Measurements from ENCODE around the gene RAD54L.
"Not testable (repeated sequence)": the region's sequence is repeated elsewhere in the genome, so short reads cannot be mapped to it uniquely, and the experiment has no call there.

The RAD54L gene

GRCh38 chr1:46247436-46248121 is at the start of gene RAD54L:
RAD54L (plus strand) TSS chr1:46247763; CDS start chr1:46248406, 643 bp downstream.
- DNase-seq (ENCODE audit: low spot score) = peak; percentile 100

- DNase-seq (ENCODE audit: low spot score) = peak; percentile 60
These were observed 49.4 kb upstream of the RAD54L start, which contains the start of gene POMGNT1 for GRCh38 chr1:46197964-46198811. POMGNT1 (minus strand) TSS chr1:46198434; CDS start chr1:46197821, 613 bp downstream.

GRCh38 chr1:46199233-46199749 is 48.3 kb upstream of the RAD54L start:
- DNase-seq (ENCODE audit: low spot score) = no peak

- no peak for DNase-seq (ENCODE audit: low spot score)
These were observed 43.7 kb upstream of the RAD54L start for GRCh38 chr1:46203738-46204405.

- no peak for DNase-seq (ENCODE audit: low spot score)
These were observed 43.2 kb upstream of the RAD54L start for GRCh38 chr1:46204406-46204742.

- DNase-seq (ENCODE audit: low spot score) = no peak
These were observed 42.4 kb upstream of the RAD54L start for GRCh38 chr1:46205141-46205540.

GRCh38 chr1:46205791-46206190 is 41.8 kb upstream of the RAD54L start:
- DNase-seq (ENCODE audit: low spot score) = peak; percentile 70

- no peak for DNase-seq (ENCODE audit: low spot score)
These were observed 41.2 kb upstream of the RAD54L start for GRCh38 chr1:46206399-46206798.

- no peak for DNase-seq (ENCODE audit: low spot score)
These were observed 37.0 kb upstream of the RAD54L start for GRCh38 chr1:46210561-46210960.

GRCh38 chr1:46211051-46211450 is 36.5 kb upstream of the RAD54L start:
- DNase-seq (ENCODE audit: low spot score) = no peak

GRCh38 chr1:46215504-46215903 is 32.1 kb upstream of the RAD54L start:
- DNase-seq (ENCODE audit: low spot score) = no peak

GRCh38 chr1:46218443-46218842 is 29.1 kb upstream of the RAD54L start:
- no peak for DNase-seq (ENCODE audit: low spot score)

GRCh38 chr1:46219551-46220520 is 27.7 kb upstream of the RAD54L start:
- no peak for DNase-seq (ENCODE audit: low spot score)

GRCh38 chr1:46220808-46221207 is 26.8 kb upstream of the RAD54L start:
- no peak for DNase-seq (ENCODE audit: low spot score)

- peak; percentile 79 for DNase-seq (ENCODE audit: low spot score)
These were observed 25.8 kb upstream of the RAD54L start for GRCh38 chr1:46221749-46222148.

GRCh38 chr1:46223055-46223454 is 24.5 kb upstream of the RAD54L start:
- DNase-seq (ENCODE audit: low spot score) = not testable (repeated sequence)

GRCh38 chr1:46223472-46223943 is 24.1 kb upstream of the RAD54L start:
- DNase-seq (ENCODE audit: low spot score) = peak; percentile 59

- no peak for DNase-seq (ENCODE audit: low spot score)
These were observed 22.6 kb upstream of the RAD54L start for GRCh38 chr1:46224966-46225365.

- not testable (repeated sequence) for DNase-seq (ENCODE audit: low spot score)
These were observed 16.3 kb upstream of the RAD54L start for GRCh38 chr1:46231231-46231630.

GRCh38 chr1:46236882-46237281 is 10.7 kb upstream of the RAD54L start:
- DNase-seq (ENCODE audit: low spot score) = no peak

GRCh38 chr1:46238865-46239264 is 8.7 kb upstream of the RAD54L start:
- DNase-seq (ENCODE audit: low spot score) = not testable (repeated sequence)
